ENCODE measurements around the gene CLNS1A. TPM values are rescaled to one million over a fixed set of nuclear protein-coding genes. Genes with fewer than 3 reads are reported as not detected.
"Not testable (repeated sequence)": the region's sequence is repeated elsewhere in the genome, so short reads cannot be mapped to it uniquely, and the experiment has no call there.

Gene CLNS1A
- total and polyA plus RNA-seq, 2 experiments from 2014 or later, result 160 to 204 TPM

DNA sequence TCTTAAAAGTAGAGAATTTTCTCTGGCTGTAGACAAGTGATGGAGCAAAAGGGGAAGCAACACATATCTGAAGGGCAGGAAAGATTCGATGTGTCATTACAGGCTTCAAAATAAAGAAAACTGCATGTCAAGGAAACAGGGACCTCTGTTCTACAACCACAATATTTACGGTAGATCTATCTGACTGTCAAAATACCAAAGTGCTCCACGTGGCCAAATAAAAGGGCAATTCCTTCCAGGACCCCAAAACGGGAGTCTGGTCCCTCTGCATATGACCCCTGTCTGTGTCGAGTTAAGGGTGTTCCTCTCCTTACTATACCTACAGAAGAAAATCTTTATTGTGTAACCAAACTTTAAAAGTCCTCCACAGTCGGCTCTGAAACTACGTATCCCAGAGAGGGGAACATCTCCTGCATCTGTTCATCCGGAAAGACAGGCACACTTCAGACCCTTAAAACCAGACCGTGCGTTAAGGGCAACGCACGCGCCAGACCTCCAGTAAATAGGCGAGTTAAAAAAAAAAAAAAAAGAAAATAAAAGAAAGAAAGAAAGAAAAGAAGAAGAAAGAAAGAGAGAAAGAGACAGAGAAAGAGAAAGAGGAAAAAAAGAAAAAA lies 756 bp downstream of the CLNS1A start:
- Mint-ChIP-seq H3K27me3 (ENCODE audit: insufficient read depth, low read depth, poor library complexity) (peaks cover 3% of the 10 kb centered on the region), H3K4me3 (peak overlapping the region; percentile 88), H3K27ac (peak overlapping the region; percentile 79), H3K4me1 (peaks cover 17% of the 10 kb centered on the region), H3K36me3 (ENCODE audit: low read depth) (peaks cover 28% of the 10 kb centered on the region), H3K9me3 (no peaks in the 10 kb centered on the region; the same call in 1 of the 3 replicates)
- peak overlapping the region; percentile 78 for H3K4me2 ChIP-seq
- no peaks in the 10 kb centered on the region for H3K27me3 ChIP-seq (ENCODE audit: insufficient read depth)
- DNase-seq (ENCODE audit: low spot score) (peak; percentile 15), ATAC-seq (peak; percentile 7; the same call in 1 of the 3 replicates)
- H3K36me3 ChIP-seq (ENCODE audit: insufficient read depth), result no peaks in the 10 kb centered on the region
- TF ChIP-seq NANOG (IDR thresholded peaks at IDR 0.05; ENCODE audit: borderline replicate concordance), result no peak
- TF ChIP-seq, protein P1, sequence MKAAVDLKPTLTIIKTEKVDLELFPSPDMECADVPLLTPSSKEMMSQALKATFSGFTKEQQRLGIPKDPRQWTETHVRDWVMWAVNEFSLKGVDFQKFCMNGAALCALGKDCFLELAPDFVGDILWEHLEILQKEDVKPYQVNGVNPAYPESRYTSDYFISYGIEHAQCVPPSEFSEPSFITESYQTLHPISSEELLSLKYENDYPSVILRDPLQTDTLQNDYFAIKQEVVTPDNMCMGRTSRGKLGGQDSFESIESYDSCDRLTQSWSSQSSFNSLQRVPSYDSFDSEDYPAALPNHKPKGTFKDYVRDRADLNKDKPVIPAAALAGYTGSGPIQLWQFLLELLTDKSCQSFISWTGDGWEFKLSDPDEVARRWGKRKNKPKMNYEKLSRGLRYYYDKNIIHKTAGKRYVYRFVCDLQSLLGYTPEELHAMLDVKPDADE (IDR thresholded peaks at IDR 0.05), result no peak
- TF ChIP-seq CREB1 (CRISPR knock-in tag; IDR thresholded peaks at IDR 0.05; ENCODE audit: low read depth), result no peak
- TF ChIP-seq ZNF331 (CRISPR knock-in tag; IDR thresholded peaks at IDR 0.05; ENCODE audit: low read depth), result no peak
- no peak for TF ChIP-seq EZH2 (IDR thresholded peaks at IDR 0.05; ENCODE audit: low read depth, unreplicated experiment)
- TF ChIP-seq, protein P2, sequence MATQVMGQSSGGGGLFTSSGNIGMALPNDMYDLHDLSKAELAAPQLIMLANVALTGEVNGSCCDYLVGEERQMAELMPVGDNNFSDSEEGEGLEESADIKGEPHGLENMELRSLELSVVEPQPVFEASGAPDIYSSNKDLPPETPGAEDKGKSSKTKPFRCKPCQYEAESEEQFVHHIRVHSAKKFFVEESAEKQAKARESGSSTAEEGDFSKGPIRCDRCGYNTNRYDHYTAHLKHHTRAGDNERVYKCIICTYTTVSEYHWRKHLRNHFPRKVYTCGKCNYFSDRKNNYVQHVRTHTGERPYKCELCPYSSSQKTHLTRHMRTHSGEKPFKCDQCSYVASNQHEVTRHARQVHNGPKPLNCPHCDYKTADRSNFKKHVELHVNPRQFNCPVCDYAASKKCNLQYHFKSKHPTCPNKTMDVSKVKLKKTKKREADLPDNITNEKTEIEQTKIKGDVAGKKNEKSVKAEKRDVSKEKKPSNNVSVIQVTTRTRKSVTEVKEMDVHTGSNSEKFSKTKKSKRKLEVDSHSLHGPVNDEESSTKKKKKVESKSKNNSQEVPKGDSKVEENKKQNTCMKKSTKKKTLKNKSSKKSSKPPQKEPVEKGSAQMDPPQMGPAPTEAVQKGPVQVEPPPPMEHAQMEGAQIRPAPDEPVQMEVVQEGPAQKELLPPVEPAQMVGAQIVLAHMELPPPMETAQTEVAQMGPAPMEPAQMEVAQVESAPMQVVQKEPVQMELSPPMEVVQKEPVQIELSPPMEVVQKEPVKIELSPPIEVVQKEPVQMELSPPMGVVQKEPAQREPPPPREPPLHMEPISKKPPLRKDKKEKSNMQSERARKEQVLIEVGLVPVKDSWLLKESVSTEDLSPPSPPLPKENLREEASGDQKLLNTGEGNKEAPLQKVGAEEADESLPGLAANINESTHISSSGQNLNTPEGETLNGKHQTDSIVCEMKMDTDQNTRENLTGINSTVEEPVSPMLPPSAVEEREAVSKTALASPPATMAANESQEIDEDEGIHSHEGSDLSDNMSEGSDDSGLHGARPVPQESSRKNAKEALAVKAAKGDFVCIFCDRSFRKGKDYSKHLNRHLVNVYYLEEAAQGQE (IDR thresholded peaks at IDR 0.05; ENCODE audit: unreplicated experiment), result no peak
- no peak for TF ChIP-seq ZNF114 (CRISPR knock-in tag; IDR thresholded peaks at IDR 0.05)
- peaks cover 13% of the 10 kb centered on the region for H4K20me1 ChIP-seq (replicated peaks; ENCODE audit: insufficient read depth)
- H3K9me2 ChIP-seq (ENCODE audit: insufficient read depth), result no peaks in the 10 kb centered on the region
- H2AFZ ChIP-seq, result no peak overlapping the region
- H3K27ac ChIP-seq (ENCODE audit: low read depth), result peak overlapping the region; percentile 76
- H3F3A ChIP-seq (replicated peaks; ENCODE audit: low read depth), result no peaks in the 10 kb centered on the region
- peaks cover 57% of the 10 kb centered on the region for H3K79me2 ChIP-seq (replicated peaks; ENCODE audit: insufficient read depth)
- peak overlapping the region; percentile 78 for H3K4me3 ChIP-seq
- H3K4me1 ChIP-seq (ENCODE audit: insufficient read depth), result peaks cover 7% of the 10 kb centered on the region; the same call in 1 of the 2 replicates

DNA sequence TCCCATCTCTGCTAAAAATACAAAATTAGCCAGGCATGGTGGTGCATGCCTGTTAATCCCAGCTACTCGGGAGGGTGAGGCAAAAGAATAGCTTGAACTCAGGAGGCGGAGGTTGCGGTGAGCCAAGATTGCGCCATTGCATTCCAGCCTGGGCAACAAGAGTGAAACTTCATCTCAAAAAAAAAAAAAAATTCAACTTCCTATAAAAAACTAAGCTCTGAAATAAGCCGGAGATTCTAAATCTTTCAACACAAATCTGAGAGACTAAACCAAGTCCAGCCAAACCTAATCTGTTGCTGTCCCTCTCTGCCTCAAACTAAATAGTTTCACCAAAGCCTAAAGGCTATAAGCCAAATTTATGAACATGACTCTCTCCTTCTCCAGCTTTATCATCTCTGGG lies 3.7 kb downstream of the CLNS1A start:
- H3K4me2 ChIP-seq; H3K4me1 ChIP-seq (ENCODE audit: insufficient read depth); H3K27me3 ChIP-seq (ENCODE audit: insufficient read depth); H3K9me3 Mint-ChIP-seq; H3F3A ChIP-seq (replicated peaks; ENCODE audit: low read depth); H3K4me3 ChIP-seq; H3K27me3 Mint-ChIP-seq (ENCODE audit: insufficient read depth, low read depth, poor library complexity); H3K4me3 Mint-ChIP-seq; H3K36me3 ChIP-seq (ENCODE audit: insufficient read depth); DNase-seq (ENCODE audit: low spot score); H3K9me2 ChIP-seq (ENCODE audit: insufficient read depth); H2AFZ ChIP-seq; H3K27ac Mint-ChIP-seq; ATAC-seq: not testable (repeated sequence)
- H4K20me1 ChIP-seq (replicated peaks; ENCODE audit: insufficient read depth), result peaks cover 13% of the 10 kb centered on the region
- H3K79me2 ChIP-seq (replicated peaks; ENCODE audit: insufficient read depth), result peaks cover 86% of the 10 kb centered on the region
- Mint-ChIP-seq H3K36me3 (ENCODE audit: low read depth) (peaks cover 32% of the 10 kb centered on the region), H3K4me1 (peaks cover 17% of the 10 kb centered on the region)
- H3K27ac ChIP-seq (ENCODE audit: low read depth), result peak overlapping the region; percentile 27; the same call in 1 of the 2 replicates
